K562 (cell line): ENCODE results near the gene DPH7. TPM values are rescaled to one million over a fixed set of nuclear protein-coding genes. Genes with fewer than 3 reads are reported as not detected.
A peak's percentile ranks its signal among the peaks of the same experiment; 100 is the strongest.

Source experiments
- ATF3 ChIP-seq, 2 experiments: fragments of 450-650 bp in 1 of 2; sonication (generic) in 1 of 2; formaldehyde crosslinking in 1 of 2; IDR thresholded peaks in 1 of 2; conservative IDR thresholded peaks in 1 of 2; 2 replicates each; pipeline versions ENCODE4 v1.6.1 to v1.8.1; 2016 to 2023; ENCODE audit warnings: mild to moderate bottlenecking in 2 of 2, moderate library complexity in 2 of 2, inconsistent platforms in 1 of 2, missing genetic modification reagents in 1 of 2
- CREBBP ChIP-seq: IDR thresholded peaks from one replicate; pipeline ENCODE4 v1.6.1; 2012; ENCODE audit warnings: low read depth, mild to moderate bottlenecking, control low read depth, inconsistent platforms, low read length
- DIDO1 ChIP-seq: fragments of 450-650 bp; IDR thresholded peaks from 2 replicates; pipeline ENCODE4 v1.6.1; 2016; ENCODE audit warnings: low read depth, missing biosample characterization, missing genetic modification characterization
- HMG20B ChIP-seq: fragments of 250-450 bp; sonication (Bioruptor Pico); IDR thresholded peaks from 2 replicates; pipeline ENCODE4 v1.5.0; 2021; ENCODE audit warnings: mild to moderate bottlenecking
- HMGN3 ChIP-seq: IDR thresholded peaks from 2 replicates; pipeline ENCODE4 v1.6.1; 2011; ENCODE audit warnings: borderline replicate concordance, low read depth, mild to moderate bottlenecking, mixed read lengths, low read length; ENCODE audit not compliant: insufficient read length; ENCODE audit errors: extremely low read depth
- HNRNPH1 ChIP-seq: fragments of 200-400 bp; formaldehyde crosslinking; optimal IDR thresholded peaks from 2 replicates; pipeline ENCODE3; 2017; ENCODE audit warnings: low read depth, mild to moderate bottlenecking, low read length, moderate library complexity
- HNRNPUL1 ChIP-seq: fragments of 200-400 bp; formaldehyde crosslinking; IDR thresholded peaks from 2 replicates; pipeline ENCODE4 v1.6.1; 2017; ENCODE audit warnings: low read length
- MCM3 ChIP-seq: fragments of 450-650 bp; IDR thresholded peaks from 2 replicates; pipeline ENCODE4 v1.6.1; 2016
- MIER1 ChIP-seq: fragments of 450-650 bp; IDR thresholded peaks from 2 replicates; pipeline ENCODE4 v1.6.1; 2016; ENCODE audit warnings: antibody characterized with exemption, mild to moderate bottlenecking, low read depth
- NR2F6 ChIP-seq: fragments of 450-650 bp; formaldehyde crosslinking; IDR thresholded peaks from 2 replicates; pipeline ENCODE4 v1.4.0; 2020; ENCODE audit warnings: mild to moderate bottlenecking
- NUFIP1 ChIP-seq: fragments of 450-650 bp; IDR thresholded peaks from 2 replicates; pipeline ENCODE4 v1.6.1; 2018; ENCODE audit not compliant: partially characterized antibody
- POLR2A ChIP-seq: fragments of 450-650 bp; conservative IDR thresholded peaks from 2 replicates; pipeline ENCODE4 v1.6.1; 2016
- SAFB ChIP-seq: fragments of 200-400 bp; formaldehyde crosslinking; IDR thresholded peaks from 2 replicates; pipeline ENCODE4 v1.6.1; 2017; ENCODE audit warnings: low read depth, low read length, borderline replicate concordance
- SIX5 ChIP-seq, 2 experiments: IDR thresholded peaks; 2 replicates each; pipeline ENCODE4 v1.6.1; 2011; ENCODE audit warnings: low read length in 2 of 2, borderline replicate concordance in 1 of 2, low read depth in 1 of 2, mild to moderate bottlenecking in 1 of 2, moderate library complexity in 1 of 2; ENCODE audit not compliant: insufficient read depth in 1 of 2
- ZNF324 ChIP-seq: fragments of 250-450 bp; sonication (Bioruptor Pico); IDR thresholded peaks from 2 replicates; pipeline ENCODE4 v1.4.0; 2020; ENCODE audit warnings: mild to moderate bottlenecking
- ZNF717 ChIP-seq: fragments of 250-450 bp; sonication (Bioruptor Pico); IDR thresholded peaks from 2 replicates; pipeline ENCODE4 v1.5.0; 2021
- polyA plus RNA-seq, 8 experiments: library from polyadenylated mRNA; depleted of rRNA in 4 of 8; stranded (reverse) in 5 of 8; unstranded in 3 of 8; fragments of >200 nt; fragmentation: Nextera tagmentation in 2 of 8; fragmentation: Illumina TruSeq in 1 of 8; extraction: Ambion mirVana in 2 of 8; extraction: Trizol in 1 of 8; gene quantifications; 2 replicates each; pipeline versions ENCODE4 v1.2.1 to v1.2.3, GENCODE V29; 2011 to 2014; ENCODE audit warnings: inconsistent platforms in 1 of 8, missing spikeins in 1 of 8
- total RNA-seq, 7 experiments: library from RNA; depleted of rRNA in 6 of 7; stranded (reverse); fragments of >200 nt in 6 of 7; fragmentation: Illumina TruSeq in 2 of 7; extraction: Trizol in 2 of 7; gene quantifications; 2 replicates each; pipeline versions ENCODE4 v1.2.1 to v1.2.3, GENCODE V29; 2011 to 2021; ENCODE audit warnings: low replicate concordance in 1 of 7
- TF ChIP-seq, protein P1 (sequence below): fragments of 250-450 bp; sonication (Bioruptor Pico); IDR thresholded peaks from 2 replicates; pipeline ENCODE4 v1.8.0; 2022; ENCODE audit warnings: moderate library complexity, mild to moderate bottlenecking, inconsistent platforms
- TF ChIP-seq, protein P2 (sequence below): fragments of 250-450 bp; sonication (Bioruptor Pico); IDR thresholded peaks from 2 replicates; pipeline ENCODE4 v1.4.0; 2020

DPH7 gene
- total and polyA plus RNA-seq, 9 of the 15 experiments (the other 6 are each of a cell fraction or from before 2014, with no cell fraction given) = 13.9 to 68.6 (median 41.3) TPM

- TF ChIP-seq DIDO1 = 0 out of 2 replicates have a peak, but pooled peaks have one; percentile 32
- no peak for TF ChIP-seq HNRNPH1
- TF ChIP-seq CREBBP = no peak
- no peak for TF ChIP-seq MCM3
- no peak for TF ChIP-seq MIER1
- TF ChIP-seq HNRNPUL1 = no peak
- TF ChIP-seq POLR2A = no peak
- no peak for TF ChIP-seq ATF3 (IDR thresholded peaks at IDR 0.05)
- 0 out of 2 replicates have a peak, but pooled peaks have one; percentile 29 for TF ChIP-seq ATF3 (CRISPR knock-in tag; conservative IDR thresholded peaks at IDR 0.05)
- no peak for TF ChIP-seq ZNF324 (CRISPR knock-in tag)
- no peak for TF ChIP-seq SAFB
- no peak for TF ChIP-seq HMG20B (CRISPR knock-in tag)
- no peak for TF ChIP-seq NUFIP1
- TF ChIP-seq, protein P1, sequence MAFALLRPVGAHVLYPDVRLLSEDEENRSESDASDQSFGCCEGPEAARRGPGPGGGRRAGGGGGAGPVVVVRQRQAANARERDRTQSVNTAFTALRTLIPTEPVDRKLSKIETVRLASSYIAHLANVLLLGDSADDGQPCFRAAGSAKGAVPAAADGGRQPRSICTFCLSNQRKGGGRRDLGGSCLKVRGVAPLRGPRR (CRISPR knock-in tag) = no peak
- TF ChIP-seq, protein P2, sequence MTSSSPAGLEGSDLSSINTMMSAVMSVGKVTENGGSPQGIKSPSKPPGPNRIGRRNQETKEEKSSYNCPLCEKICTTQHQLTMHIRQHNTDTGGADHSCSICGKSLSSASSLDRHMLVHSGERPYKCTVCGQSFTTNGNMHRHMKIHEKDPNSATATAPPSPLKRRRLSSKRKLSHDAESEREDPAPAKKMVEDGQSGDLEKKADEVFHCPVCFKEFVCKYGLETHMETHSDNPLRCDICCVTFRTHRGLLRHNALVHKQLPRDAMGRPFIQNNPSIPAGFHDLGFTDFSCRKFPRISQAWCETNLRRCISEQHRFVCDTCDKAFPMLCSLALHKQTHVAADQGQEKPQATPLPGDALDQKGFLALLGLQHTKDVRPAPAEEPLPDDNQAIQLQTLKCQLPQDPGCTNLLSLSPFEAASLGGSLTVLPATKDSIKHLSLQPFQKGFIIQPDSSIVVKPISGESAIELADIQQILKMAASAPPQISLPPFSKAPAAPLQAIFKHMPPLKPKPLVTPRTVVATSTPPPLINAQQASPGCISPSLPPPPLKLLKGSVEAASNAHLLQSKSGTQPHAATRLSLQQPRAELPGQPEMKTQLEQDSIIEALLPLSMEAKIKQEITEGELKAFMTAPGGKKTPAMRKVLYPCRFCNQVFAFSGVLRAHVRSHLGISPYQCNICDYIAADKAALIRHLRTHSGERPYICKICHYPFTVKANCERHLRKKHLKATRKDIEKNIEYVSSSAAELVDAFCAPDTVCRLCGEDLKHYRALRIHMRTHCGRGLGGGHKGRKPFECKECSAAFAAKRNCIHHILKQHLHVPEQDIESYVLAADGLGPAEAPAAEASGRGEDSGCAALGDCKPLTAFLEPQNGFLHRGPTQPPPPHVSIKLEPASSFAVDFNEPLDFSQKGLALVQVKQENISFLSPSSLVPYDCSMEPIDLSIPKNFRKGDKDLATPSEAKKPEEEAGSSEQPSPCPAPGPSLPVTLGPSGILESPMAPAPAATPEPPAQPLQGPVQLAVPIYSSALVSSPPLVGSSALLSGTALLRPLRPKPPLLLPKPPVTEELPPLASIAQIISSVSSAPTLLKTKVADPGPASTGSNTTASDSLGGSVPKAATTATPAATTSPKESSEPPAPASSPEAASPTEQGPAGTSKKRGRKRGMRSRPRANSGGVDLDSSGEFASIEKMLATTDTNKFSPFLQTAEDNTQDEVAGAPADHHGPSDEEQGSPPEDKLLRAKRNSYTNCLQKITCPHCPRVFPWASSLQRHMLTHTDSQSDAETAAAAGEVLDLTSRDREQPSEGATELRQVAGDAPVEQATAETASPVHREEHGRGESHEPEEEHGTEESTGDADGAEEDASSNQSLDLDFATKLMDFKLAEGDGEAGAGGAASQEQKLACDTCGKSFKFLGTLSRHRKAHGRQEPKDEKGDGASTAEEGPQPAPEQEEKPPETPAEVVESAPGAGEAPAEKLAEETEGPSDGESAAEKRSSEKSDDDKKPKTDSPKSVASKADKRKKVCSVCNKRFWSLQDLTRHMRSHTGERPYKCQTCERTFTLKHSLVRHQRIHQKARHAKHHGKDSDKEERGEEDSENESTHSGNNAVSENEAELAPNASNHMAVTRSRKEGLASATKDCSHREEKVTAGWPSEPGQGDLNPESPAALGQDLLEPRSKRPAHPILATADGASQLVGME (CRISPR knock-in tag) = no peak
- TF ChIP-seq HMGN3 = no peak
- TF ChIP-seq ZNF717 (CRISPR knock-in tag) = no peak
- no peak for TF ChIP-seq SIX5 (IDR thresholded peaks at IDR 0.05; ENCODE audit: borderline replicate concordance in 1 of 2, insufficient read depth in 1 of 2, low read depth in 1 of 2, low read length in 2 of 2)
- TF ChIP-seq NR2F6 (CRISPR knock-in tag) = no peak
Observed at GRCh38 chr9:137534256-137535119, 44.2 kb downstream of the DPH7 start (continued).
